ENCODE data around the gene ARID1B. TPM values are rescaled to one million over a fixed set of nuclear protein-coding genes. Genes with fewer than 3 reads are reported as not detected.

The ARID1B gene
- total and polyA plus RNA-seq, 2 of the 4 experiments (the other 2 are of a cell fraction) = 14.5 to 20.1 TPM

DNA sequence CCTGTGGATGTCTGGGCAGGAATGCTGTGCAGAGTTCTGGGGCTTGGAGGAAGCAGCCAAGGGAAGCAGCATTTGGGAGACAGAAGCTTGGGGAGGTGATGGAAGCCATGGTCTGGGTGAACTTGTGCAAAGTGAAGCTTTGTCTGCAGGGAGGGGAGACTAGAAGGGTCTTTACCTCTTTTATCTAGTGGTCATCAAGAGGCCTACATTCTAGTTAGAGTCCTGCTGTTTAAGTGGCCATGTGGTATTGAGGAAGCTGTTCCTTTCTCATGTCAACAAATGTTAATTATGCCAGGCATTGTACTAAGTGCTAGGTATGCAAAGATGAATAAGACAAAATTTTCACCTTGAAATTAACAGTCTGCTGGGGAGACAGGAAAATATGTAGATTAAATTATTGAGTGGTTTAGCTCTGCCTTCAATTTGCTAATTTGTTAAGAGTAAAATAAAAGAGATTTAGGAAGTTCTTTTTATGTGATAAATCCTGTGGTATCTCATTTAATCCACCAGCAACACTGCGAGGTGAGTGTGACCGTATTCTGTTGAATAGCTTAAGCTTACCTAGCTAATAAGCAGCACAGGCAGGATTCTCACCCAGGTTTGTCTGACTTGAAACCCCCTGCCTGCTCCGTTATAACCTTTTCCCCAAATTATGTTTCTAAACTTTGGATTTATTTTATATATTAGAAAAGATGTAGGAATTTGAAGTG, 43.1 kb downstream of the ARID1B start:
- Histone ChIP-seq H3K23ac (ENCODE audit: low read depth, low read length) (no peak overlapping the region), H4K8ac (ENCODE audit: low read depth in 2 of 2, low read length in 2 of 2) (no peak overlapping the region), H3K4me1 (ENCODE audit: control insufficient read depth, insufficient read depth, low read length) (peaks cover 4% of the 10 kb centered on the region), H3K27ac (ENCODE audit: insufficient read depth, low read length) (no peak overlapping the region), H3K9ac (ENCODE audit: low read depth, low read length) (no peak overlapping the region), H3K36me3 (ENCODE audit: control insufficient read depth, insufficient read depth, low read length) (peaks cover 2% of the 10 kb centered on the region; the same call in 1 of the 2 replicates), H2AK9ac (replicated peaks; ENCODE audit: low read depth, low read length, poor library complexity) (no peak overlapping the region), H3K27me3 (ENCODE audit: control insufficient read depth, insufficient read depth, low read length) (no peaks in the 10 kb centered on the region), H3K14ac (replicated peaks; ENCODE audit: low read depth, low read length) (0 out of 2 replicates have a peak overlapping the region, but pooled peaks have one; percentile 52), H4K91ac (ENCODE audit: insufficient read depth, low read depth, low read length) (no peak overlapping the region), H2BK15ac (ENCODE audit: low read depth, low read length) (no peak overlapping the region), H4K20me1 (ENCODE audit: insufficient read depth, low read length) (peaks cover 67% of the 10 kb centered on the region), H2BK120ac (ENCODE audit: low read depth, low read length) (no peak overlapping the region), H4K5ac (ENCODE audit: low read depth, low read length) (no peak overlapping the region), H3K9me3 (ENCODE audit: control insufficient read depth, insufficient read depth, low read length) (no peaks in the 10 kb centered on the region), H3K4ac (ENCODE audit: low read depth, low read length) (no peak overlapping the region), H2BK20ac (ENCODE audit: low read depth, low read length) (no peak overlapping the region), H3K4me3 (ENCODE audit: insufficient read depth, low read depth, low read length) (no peak overlapping the region), H2AK5ac (ENCODE audit: low read depth, low read length) (no peak overlapping the region), H2AFZ (replicated peaks; ENCODE audit: low read length, poor library complexity) (no peak overlapping the region), H2BK5ac (ENCODE audit: low read depth, low read length, poor library complexity, severe bottlenecking) (no peak overlapping the region), H3K79me1 (ENCODE audit: low read depth in 1 of 2, low read length in 2 of 2) (peaks cover 44 to 87% of the 10 kb centered on the region in 2 experiments), H3K9me1 (ENCODE audit: insufficient read depth, low read length) (peaks cover 19% of the 10 kb centered on the region), H3K18ac (ENCODE audit: low read depth, low read length) (no peak overlapping the region), H3K56ac (ENCODE audit: extremely low read depth, insufficient read depth, low read length) (no peak overlapping the region), H3K4me2 (ENCODE audit: low read depth, low read length) (no peak overlapping the region)
- ChIA-PET POLR2A (ENCODE audit: unreplicated experiment) (no interaction called here), CTCF (no interaction called here)
- BruUV-seq (replicated peaks) = no TSS peak
- in situ Hi-C loops (cut with MboI; ENCODE audit: low sequenced_read_pairs) (no loop called here), dilution Hi-C loops (cut with HindIII; ENCODE audit: low sequenced_read_pairs, unreplicated experiment) (no loop called here), intact Hi-C loops (cut with micrococcal nuclease) (no loop called here)
- TF ChIP-seq RAD21 (IDR thresholded peaks at IDR 0.05; ENCODE audit: low read length) (no peak), MXI1 (IDR thresholded peaks at IDR 0.05; ENCODE audit: borderline replicate concordance, low read depth, low read length) (no peak), RCOR1 (IDR thresholded peaks at IDR 0.05; ENCODE audit: insufficient replicate concordance, low read length) (no peak), POLR2A (IDR thresholded peaks at IDR 0.05; ENCODE audit: low read depth, low read length) (no peak)
- TF ChIP-seq, protein P1, sequence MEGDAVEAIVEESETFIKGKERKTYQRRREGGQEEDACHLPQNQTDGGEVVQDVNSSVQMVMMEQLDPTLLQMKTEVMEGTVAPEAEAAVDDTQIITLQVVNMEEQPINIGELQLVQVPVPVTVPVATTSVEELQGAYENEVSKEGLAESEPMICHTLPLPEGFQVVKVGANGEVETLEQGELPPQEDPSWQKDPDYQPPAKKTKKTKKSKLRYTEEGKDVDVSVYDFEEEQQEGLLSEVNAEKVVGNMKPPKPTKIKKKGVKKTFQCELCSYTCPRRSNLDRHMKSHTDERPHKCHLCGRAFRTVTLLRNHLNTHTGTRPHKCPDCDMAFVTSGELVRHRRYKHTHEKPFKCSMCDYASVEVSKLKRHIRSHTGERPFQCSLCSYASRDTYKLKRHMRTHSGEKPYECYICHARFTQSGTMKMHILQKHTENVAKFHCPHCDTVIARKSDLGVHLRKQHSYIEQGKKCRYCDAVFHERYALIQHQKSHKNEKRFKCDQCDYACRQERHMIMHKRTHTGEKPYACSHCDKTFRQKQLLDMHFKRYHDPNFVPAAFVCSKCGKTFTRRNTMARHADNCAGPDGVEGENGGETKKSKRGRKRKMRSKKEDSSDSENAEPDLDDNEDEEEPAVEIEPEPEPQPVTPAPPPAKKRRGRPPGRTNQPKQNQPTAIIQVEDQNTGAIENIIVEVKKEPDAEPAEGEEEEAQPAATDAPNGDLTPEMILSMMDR (conservative IDR thresholded peaks at IDR 0.05; ENCODE audit: low read depth, low read length) = no peak
- ATAC-seq (ENCODE audit: low read depth) = no peak
- WGBS, 2 experiments (ENCODE audit: extremely low coverage in 2 of 2, insufficient read length in 1 of 2) = 100% methylated on average over 1 of the region's 3 CpGs; no CpG with 5 or more reads in 1 of the 2 experiments
- DNase-seq = no peak

All from IMR-90 (cell line).